MCF 10A (cell line): ENCODE measurements around the gene STXBP6. TPM values are rescaled to one million over a fixed set of nuclear protein-coding genes. Genes with fewer than 3 reads are reported as not detected.

Source experiments
- BruUV-seq: library from RNA; stranded (reverse); fragments of 400-500 nt; replicated peaks from 2 replicates; lab custom pipeline; 2021; lab: Mats Ljungman, UMichigan
- CTCF ChIA-PET: fragments of 300-600 bp; sonication (Branson Sonifier 250); formaldehyde crosslinking; extraction: SDS; loops from one replicate; lab custom pipeline; 2021; ENCODE audit warnings: antibody characterized with exemption, inconsistent platforms; lab: Yijun Ruan, JAX
- POLR2A ChIA-PET: fragments of 300-600, 350-650 bp; sonication (Branson Sonifier 250); formaldehyde crosslinking; extraction: SDS; loops from one replicate; lab custom pipeline; 2020; ENCODE audit warnings: antibody characterized with exemption, inconsistent platforms; lab: Yijun Ruan, JAX
- DNase-seq: peaks from one replicate; pipeline ENCODE4 v3.0.0-alpha.2; 2018; ENCODE audit not compliant: unreplicated experiment
- H3K27ac Mint-ChIP-seq: one replicate; pipeline ENCODE4 v1.8.0; 2022; ENCODE audit warnings: mild to moderate bottlenecking, low read depth, mixed read lengths; ENCODE audit not compliant: unreplicated experiment
- H3K27me3 Mint-ChIP-seq: one replicate; pipeline ENCODE4 v1.8.0; 2022; ENCODE audit warnings: mixed read lengths; ENCODE audit not compliant: insufficient read depth, unreplicated experiment
- H3K36me3 Mint-ChIP-seq: one replicate; pipeline ENCODE4 v1.8.0; 2022; ENCODE audit warnings: mild to moderate bottlenecking, moderate library complexity, mixed read lengths; ENCODE audit not compliant: insufficient read depth, unreplicated experiment
- H3K4me1 Mint-ChIP-seq: one replicate; pipeline ENCODE4 v1.8.0; 2022; ENCODE audit warnings: mixed read lengths; ENCODE audit not compliant: insufficient read depth, unreplicated experiment
- H3K4me3 Mint-ChIP-seq: one replicate; pipeline ENCODE4 v1.8.0; 2022; ENCODE audit warnings: mild to moderate bottlenecking, moderate library complexity, mixed read lengths; ENCODE audit not compliant: unreplicated experiment
- H3K9me3 Mint-ChIP-seq: one replicate; pipeline ENCODE4 v1.8.0; 2022; ENCODE audit warnings: mixed read lengths; ENCODE audit not compliant: unreplicated experiment
- intact Hi-C: fragments of 100-400 bp; cut with micrococcal nuclease; formaldehyde crosslinking; loops from 2 replicates; pipeline ENCODE4 v1.14.1; 2022
- total RNA-seq: library from RNA; stranded (reverse); gene quantifications from 2 replicates; pipeline ENCODE4 v1.2.3, GENCODE V29; 2022
- TF ChIP-seq, protein P1 (sequence below): fragments of 200-600 bp; IDR thresholded peaks from one replicate; pipeline ENCODE4 v1.8.0; 2022; ENCODE audit warnings: antibody characterized with exemption, mild to moderate bottlenecking; ENCODE audit not compliant: unreplicated experiment

STXBP6 gene
- total RNA-seq, 1 experiment from 2014 or later: not detected

DNA sequence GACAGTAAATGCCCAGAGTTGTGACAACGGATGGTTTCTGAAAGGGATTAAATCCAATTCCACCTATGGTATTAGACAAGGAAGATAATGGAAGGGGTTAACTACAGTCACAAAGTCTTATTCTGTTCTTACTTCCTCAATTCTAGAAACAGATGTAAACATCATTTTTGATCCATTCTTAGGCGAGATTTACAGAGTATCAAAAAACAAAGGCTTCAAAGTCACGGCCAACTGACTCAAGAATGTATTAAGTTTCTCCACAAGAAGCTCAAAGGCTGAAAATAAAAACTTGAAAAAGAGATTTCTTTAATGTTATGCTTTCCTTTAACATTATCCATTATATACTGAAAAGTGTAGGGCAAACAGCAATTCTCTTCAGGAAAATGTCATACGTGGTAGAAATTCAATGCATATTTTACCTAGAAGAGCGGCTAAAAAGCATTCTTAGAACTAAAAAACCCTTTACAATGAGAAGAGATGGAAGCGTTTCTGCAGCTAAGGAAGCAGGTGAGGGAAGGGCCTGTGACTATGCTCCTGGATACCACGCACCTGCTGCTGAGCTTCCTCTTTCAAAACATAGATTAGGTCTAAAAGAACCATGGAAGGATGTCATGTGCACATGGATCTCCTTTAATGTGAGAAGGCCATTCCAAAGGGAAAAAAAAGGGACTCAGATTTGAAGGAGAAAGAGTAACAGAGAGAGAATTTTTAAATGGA is 185.8 kb downstream of the STXBP6 start:
- POLR2A ChIA-PET: no interaction called here
- Mint-ChIP-seq H3K9me3 (no peaks in the 10 kb centered on the region), H3K4me3 (no peak overlapping the region), H3K27ac (no peak overlapping the region), H3K4me1 (peaks cover 13% of the 10 kb centered on the region), H3K27me3 (no peaks in the 10 kb centered on the region), H3K36me3 (no peaks in the 10 kb centered on the region)
- TF ChIP-seq, protein P1, sequence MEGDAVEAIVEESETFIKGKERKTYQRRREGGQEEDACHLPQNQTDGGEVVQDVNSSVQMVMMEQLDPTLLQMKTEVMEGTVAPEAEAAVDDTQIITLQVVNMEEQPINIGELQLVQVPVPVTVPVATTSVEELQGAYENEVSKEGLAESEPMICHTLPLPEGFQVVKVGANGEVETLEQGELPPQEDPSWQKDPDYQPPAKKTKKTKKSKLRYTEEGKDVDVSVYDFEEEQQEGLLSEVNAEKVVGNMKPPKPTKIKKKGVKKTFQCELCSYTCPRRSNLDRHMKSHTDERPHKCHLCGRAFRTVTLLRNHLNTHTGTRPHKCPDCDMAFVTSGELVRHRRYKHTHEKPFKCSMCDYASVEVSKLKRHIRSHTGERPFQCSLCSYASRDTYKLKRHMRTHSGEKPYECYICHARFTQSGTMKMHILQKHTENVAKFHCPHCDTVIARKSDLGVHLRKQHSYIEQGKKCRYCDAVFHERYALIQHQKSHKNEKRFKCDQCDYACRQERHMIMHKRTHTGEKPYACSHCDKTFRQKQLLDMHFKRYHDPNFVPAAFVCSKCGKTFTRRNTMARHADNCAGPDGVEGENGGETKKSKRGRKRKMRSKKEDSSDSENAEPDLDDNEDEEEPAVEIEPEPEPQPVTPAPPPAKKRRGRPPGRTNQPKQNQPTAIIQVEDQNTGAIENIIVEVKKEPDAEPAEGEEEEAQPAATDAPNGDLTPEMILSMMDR: no peak
- CTCF ChIA-PET: no interaction called here
- intact Hi-C loops: no loop called here
- BruUV-seq: no TSS peak
- no peak for DNase-seq

DNA sequence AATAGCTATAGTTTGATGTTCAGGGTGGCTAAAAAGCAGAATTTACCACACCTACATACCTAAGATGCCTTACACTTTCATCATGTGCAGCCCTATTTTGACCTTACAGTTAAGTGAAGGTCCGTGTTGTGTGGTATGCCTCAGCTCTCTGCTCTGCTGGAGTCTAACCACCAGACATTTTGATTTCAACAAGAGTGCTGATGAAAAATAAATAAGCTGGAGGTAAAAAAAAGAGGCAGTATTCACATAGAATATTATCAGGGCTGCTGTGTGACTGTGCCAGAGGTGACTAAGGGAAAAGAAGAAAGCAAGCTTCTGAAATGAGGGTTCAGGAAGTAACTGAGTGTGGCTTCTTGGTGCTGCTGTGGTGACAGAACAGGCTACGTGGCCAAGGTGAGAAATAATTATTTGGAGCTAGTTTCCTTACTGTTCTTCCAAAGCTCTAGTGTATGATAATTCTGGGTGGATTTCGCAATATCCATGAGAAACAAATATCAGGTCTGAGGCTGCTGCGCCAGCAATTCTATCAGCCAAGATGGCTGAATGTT is 188.8 kb downstream of the STXBP6 start:
- no peaks in the 10 kb centered on the region for H3K36me3 Mint-ChIP-seq
- ChIA-PET CTCF (interaction anchor here (0.5 to 0.6 kb wide), 2 partner anchors 127 to 358 kb away, joined by 3 read pairs; no protein-coding TSS in a partner anchor), POLR2A (no interaction called here)
- peaks cover 13% of the 10 kb centered on the region for H3K4me1 Mint-ChIP-seq
- no peaks in the 10 kb centered on the region for H3K9me3 Mint-ChIP-seq
- intact Hi-C loops: no loop called here
- no TSS peak for BruUV-seq
- H3K4me3 Mint-ChIP-seq: peak overlapping the region; percentile 68
- DNase-seq: no peak
- H3K27me3 Mint-ChIP-seq: no peaks in the 10 kb centered on the region
- peak overlapping the region; percentile 95 for H3K27ac Mint-ChIP-seq
- TF ChIP-seq, protein P1: no peak

DNA sequence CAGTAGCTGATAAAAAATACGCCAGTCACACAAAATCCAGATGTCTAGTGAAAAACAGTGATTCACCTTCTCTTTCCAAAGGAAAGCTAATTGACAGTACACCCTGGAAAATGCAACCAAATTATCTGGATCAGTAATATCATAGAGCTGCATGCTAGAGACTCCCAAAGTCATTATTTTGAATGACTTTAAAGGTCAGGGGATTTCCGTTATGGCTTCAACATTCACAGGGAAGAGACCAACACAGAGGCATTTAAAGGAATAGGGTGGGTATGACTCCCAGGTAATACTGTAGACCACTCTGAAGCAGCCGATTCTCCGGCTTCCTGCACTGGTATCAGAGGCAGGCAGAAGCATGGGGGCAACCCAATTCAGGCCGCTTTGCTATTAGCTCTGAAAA is 190.4 kb downstream of the STXBP6 start:
- no TSS peak for BruUV-seq
- Mint-ChIP-seq H3K27ac (no peak overlapping the region), H3K4me1 (peaks cover 13% of the 10 kb centered on the region), H3K36me3 (no peaks in the 10 kb centered on the region), H3K4me3 (no peak overlapping the region), H3K27me3 (no peaks in the 10 kb centered on the region), H3K9me3 (no peaks in the 10 kb centered on the region)
- DNase-seq: no peak
- intact Hi-C loops: no loop called here
- POLR2A ChIA-PET: no interaction called here
- TF ChIP-seq, protein P1: no peak
- CTCF ChIA-PET: interaction anchor here (0.6 kb wide), 1 partner anchor 378 kb away, joined by 3 read pairs; no protein-coding TSS in a partner anchor

DNA sequence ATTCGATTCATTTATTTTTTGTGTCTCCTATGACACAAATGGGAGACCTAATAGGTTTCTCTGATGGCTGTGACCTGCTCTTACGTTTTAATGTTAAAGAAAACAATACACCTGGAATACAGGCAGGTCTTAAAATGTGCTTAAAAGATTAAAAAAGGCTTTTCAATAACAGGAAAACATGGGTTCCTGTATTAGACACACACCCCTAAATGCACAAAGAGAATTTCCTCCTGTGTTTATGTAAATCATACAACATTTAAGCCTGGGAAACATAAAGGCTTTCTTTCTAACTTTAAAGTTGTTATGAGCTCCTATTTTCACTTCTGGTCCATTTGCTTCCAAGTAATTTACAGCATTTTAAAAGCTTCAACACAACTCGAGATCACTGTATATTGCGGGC is 191.3 kb downstream of the STXBP6 start:
- ChIA-PET CTCF (no interaction called here), POLR2A (no interaction called here)
- Mint-ChIP-seq H3K9me3 (no peaks in the 10 kb centered on the region), H3K27ac (no peak overlapping the region), H3K27me3 (no peaks in the 10 kb centered on the region), H3K4me3 (no peak overlapping the region), H3K4me1 (peaks cover 13% of the 10 kb centered on the region), H3K36me3 (no peaks in the 10 kb centered on the region)
- intact Hi-C loops: no loop called here
- TF ChIP-seq, protein P1: no peak
- BruUV-seq: no TSS peak
- DNase-seq: no peak
